ENCODE results near the gene BANP. TPM values are rescaled to one million over a fixed set of nuclear protein-coding genes. Genes with fewer than 3 reads are reported as not detected.

BANP gene
- total and polyA plus RNA-seq, 2 of the 8 experiments (the other 6 are each of a cell fraction or from before 2014, with no cell fraction given) = 25.8 to 39.8 TPM

DNA sequence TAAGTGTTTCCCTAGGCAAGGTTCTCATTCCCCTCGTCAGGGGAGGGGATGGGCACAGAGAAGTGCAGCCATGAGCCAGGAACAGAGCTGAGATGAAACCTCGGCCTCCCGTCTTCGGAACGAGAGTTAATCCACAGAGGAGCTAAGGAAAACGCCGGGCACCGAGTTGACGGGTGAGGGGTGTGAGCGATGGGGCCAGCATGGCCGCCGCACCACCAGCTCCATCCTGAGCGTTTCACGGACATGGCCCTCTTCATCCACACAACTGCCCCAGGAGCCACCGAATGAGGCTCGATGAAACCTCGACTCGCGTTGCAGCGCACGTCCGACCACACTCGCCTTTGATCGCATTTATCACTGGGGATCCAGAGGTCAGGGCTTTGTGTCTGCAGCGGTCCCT, 36.4 kb upstream of the BANP start:
- Histone ChIP-seq H3K9me3 (ENCODE audit: insufficient read depth in 2 of 2, low read depth in 1 of 2, low read length in 1 of 2) (no peaks in the 10 kb centered on the region), H2BK15ac (ENCODE audit: low read length) (no peak overlapping the region; the same call in 1 of the 2 replicates), H3K9ac (replicated peaks in 1 of 4; ENCODE audit: extremely low read depth in 1 of 4, low read depth in 3 of 4, low read length in 3 of 4) (no peak overlapping the region), H2AK5ac (ENCODE audit: low read depth, low read length) (no peak overlapping the region), H4K5ac (ENCODE audit: insufficient read length, low read depth, low read length) (no peak overlapping the region), H3K23ac (ENCODE audit: insufficient read length) (no peak overlapping the region), H3K4me1 (replicated peaks in 1 of 4; ENCODE audit: control insufficient read depth in 3 of 4, insufficient read depth in 4 of 4, low read length in 3 of 4) (peaks cover 0 to 2% (median 0%) of the 10 kb centered on the region in 4 experiments; a peak in 2 of 7 replicates), H3K4me3 (ENCODE audit: extremely low read depth in 1 of 4, insufficient read depth in 2 of 4, low read depth in 3 of 4, low read length in 4 of 4) (no peak overlapping the region), H3K27me3 (replicated peaks in 1 of 4; ENCODE audit: control insufficient read depth in 3 of 4, extremely low read depth in 1 of 4, insufficient read depth in 3 of 4, low read length in 3 of 4) (no peaks in the 10 kb centered on the region), H2BK5ac (ENCODE audit: low read depth, low read length) (no peak overlapping the region), H3K23me2 (ENCODE audit: low read depth, low read length) (no peaks in the 10 kb centered on the region), H3K4ac (replicated peaks; ENCODE audit: insufficient read length, low read depth, low read length) (no peak overlapping the region), H4K20me1 (replicated peaks in 1 of 2; ENCODE audit: control insufficient read depth in 1 of 2, insufficient read depth in 2 of 2, low read length in 2 of 2) (peaks cover 0 to 3% of the 10 kb centered on the region in 2 experiments), H3K4me2 (ENCODE audit: insufficient read depth in 1 of 2, low read depth in 2 of 2, low read length in 2 of 2) (no peak overlapping the region), H3K56ac (replicated peaks; ENCODE audit: insufficient read length, low read depth, low read length) (no peak overlapping the region), H3K18ac (ENCODE audit: extremely low read depth, low read length) (no peak overlapping the region), H2BK20ac (ENCODE audit: low read length) (no peak overlapping the region), H2AFZ (ENCODE audit: low read length) (no peak overlapping the region), H4K91ac (replicated peaks; ENCODE audit: insufficient read length, low read length) (no peak overlapping the region), H3K14ac (ENCODE audit: insufficient read length) (no peak overlapping the region), H3K79me1 (ENCODE audit: low read depth, low read length) (no peaks in the 10 kb centered on the region), H3K79me2 (ENCODE audit: control insufficient read depth in 1 of 2, insufficient read depth in 2 of 2, low read length in 2 of 2) (no peaks in the 10 kb centered on the region), H2BK120ac (replicated peaks; ENCODE audit: low read depth, low read length) (no peak overlapping the region), H4K8ac (ENCODE audit: extremely low read depth, insufficient read depth, low read length) (no peak overlapping the region), H3K36me3 (ENCODE audit: control insufficient read depth in 2 of 4, insufficient read depth in 4 of 4, low read length in 3 of 4) (no peaks in the 10 kb centered on the region), H3K27ac (ENCODE audit: low read depth, low read length) (no peak overlapping the region), H2BK12ac (ENCODE audit: low read depth, low read length) (no peak overlapping the region)
- no peak for TF ChIP-seq KDM4A (IDR thresholded peaks at IDR 0.05; ENCODE audit: low read depth, low read length, severe bottlenecking)
- no peak for TF ChIP-seq RXRA (IDR thresholded peaks at IDR 0.05; ENCODE audit: insufficient read depth, low read depth, low read length)
- no peak for TF ChIP-seq BRCA1 (IDR thresholded peaks at IDR 0.05; ENCODE audit: low read depth, low read length)
- TF ChIP-seq PHF8 (conservative IDR thresholded peaks at IDR 0.05; ENCODE audit: low read depth, low read length) = no peak
- no peak for TF ChIP-seq RAD21 (IDR thresholded peaks at IDR 0.05 in 1 of 2, conservative IDR thresholded peaks at IDR 0.05 in 1 of 2; ENCODE audit: low read depth in 2 of 2, low read length in 2 of 2)
- no peak for TF ChIP-seq ASH2L (IDR thresholded peaks at IDR 0.05; ENCODE audit: low read length)
- no peak for TF ChIP-seq SIRT6 (IDR thresholded peaks at IDR 0.05; ENCODE audit: low read length)
- no peak for TF ChIP-seq KDM1A (IDR thresholded peaks at IDR 0.05; ENCODE audit: borderline replicate concordance, low read length)
- TF ChIP-seq CHD1 (IDR thresholded peaks at IDR 0.05; ENCODE audit: low read depth, low read length) = no peak
- no peak for TF ChIP-seq SP1 (IDR thresholded peaks at IDR 0.05; ENCODE audit: low read depth, low read length)
- TF ChIP-seq EP300 (IDR thresholded peaks at IDR 0.05; ENCODE audit: borderline replicate concordance in 1 of 2, low read depth in 2 of 2, low read length in 2 of 2) = no peak
- WGBS, 2 experiments (ENCODE audit: extremely low coverage in 1 of 2, insufficient coverage in 1 of 2, insufficient read length in 1 of 2, insufficient replicate concordance in 2 of 2, low coverage in 1 of 2, low lambda C conversion rate in 2 of 2, missing lambda C conversion rate in 1 of 2) = 92% methylated on average over 25 of the region's 25 CpGs; no CpG with 5 or more reads in 1 of the 2 experiments
- FAIRE-seq (no peak), DNase-seq (ENCODE audit: low read depth in 1 of 2, low spot score in 2 of 2) (no peak)
- ChIA-PET CTCF (ENCODE audit: partially characterized antibody) (interaction anchor here (0.6 to 4.1 kb wide), 9 partner anchors 10 to 249 kb away, joined by 3 to 21 read pairs (median 3); no protein-coding TSS in a partner anchor), POLR2A (ENCODE audit: partially characterized antibody) (no interaction called here)
